Esophagus squamous epithelium (tissue), 5 donors: ENCODE data around the gene S100B. TPM values are rescaled to one million over a fixed set of nuclear protein-coding genes. Genes with fewer than 3 reads are reported as not detected.
A peak's percentile ranks its signal among the peaks of the same experiment; 100 is the strongest.
"Not testable (repeated sequence)": the region's sequence is repeated elsewhere in the genome, so short reads cannot be mapped to it uniquely, and the experiment has no call there.

Experiments
- DNase-seq: peaks from one replicate; lab custom pipeline; 2025; lab: John Stamatoyannopoulos, UW
- H3K27ac ChIP-seq, 4 donors: fragments of 200-600 bp; sonication (generic); one replicate each; pipeline ENCODE4 v1.5.1; 2016 to 2019; ENCODE audit warnings: mild to moderate bottlenecking in 1 of 4
- H3K27me3 ChIP-seq, 4 donors: fragments of 200-600 bp; sonication (generic); 1 replicate in 3 of 4; 2 replicates in 1 of 4; pipeline versions ENCODE4 v1.5.1 to v1.6.0; 2017 to 2021; ENCODE audit warnings: antibody characterized with exemption in 1 of 4
- H3K36me3 ChIP-seq, 3 donors: fragments of 200-600 bp; sonication (generic); one replicate each; pipeline ENCODE4 v1.5.1; 2016 to 2019
- H3K4me1 ChIP-seq, 3 donors: fragments of 200-600 bp; sonication (generic); one replicate each; pipeline ENCODE4 v1.5.1; 2017 to 2019
- H3K4me3 ChIP-seq, 4 donors: fragments of 200-600 bp; sonication (generic); 1 replicate in 3 of 4; 2 replicates in 1 of 4; pipeline ENCODE4 v1.5.1; 2016 to 2019; ENCODE audit warnings: mild to moderate bottlenecking in 2 of 4, moderate library complexity in 1 of 4
- H3K9me3 ChIP-seq, 3 donors: fragments of 200-600 bp; sonication (generic); one replicate each; pipeline ENCODE4 v1.5.1; 2016 to 2019
- POLR2A ChIP-seq, 4 donors: fragments of 450-650 bp; IDR thresholded peaks; one replicate each; pipeline ENCODE4 v1.6.1; 2017; ENCODE audit warnings: antibody characterized with exemption in 4 of 4, mild to moderate bottlenecking in 4 of 4, moderate library complexity in 3 of 4
- WGBS, 2 donors: methylation state at CpG; one replicate each; pipeline ENCODE4 v1.1.5; 2018; 5-methylcytosine and 5-hydroxymethylcytosine counted together
- intact Hi-C: fragments of 100-400 bp; cut with DNase I; formaldehyde crosslinking; loops from one replicate; pipeline ENCODE4 v1.15.0; 2022
- total RNA-seq, 4 donors: library from RNA; depleted of rRNA; stranded (reverse); fragments of >200 nt; gene quantifications; one replicate each; pipeline ENCODE4 v1.1.0, GENCODE V29; 2016
- TF ChIP-seq, protein P1 (sequence below), 6 experiments: fragments of 450-650 bp in 4 of 6; fragments of 200-600 bp in 2 of 6; sonication (generic) in 2 of 6; IDR thresholded peaks; one replicate each; pipeline ENCODE4 v1.5.1; 2016 to 2019; ENCODE audit warnings: antibody characterized with exemption in 6 of 6, mild to moderate bottlenecking in 4 of 6, moderate library complexity in 4 of 6
- donor health status: DM: yes; HTN: yes; CAD: no.

S100B gene
- total RNA-seq, 4 donors from 2014 or later = 0.57 to 14.7 (median 8.2) TPM; not detected in 1

GRCh38 chr21:46635324-46636180, 30.7 kb upstream of the S100B start, which contains the start of gene PRMT2:
PRMT2 (plus strand) TSS chr21:46635674; CDS start chr21:46636952, 1,278 bp downstream.
- Histone ChIP-seq H3K36me3 (peaks cover 0 to 7% (median 0%) of the 10 kb centered on the region in 3 donors), H3K27me3 (peaks cover 0 to 6% (median 0%) of the 10 kb centered on the region in 4 donors), H3K9me3 (no peaks in the 10 kb centered on the region), H3K4me1 (peaks cover 12 to 61% (median 29%) of the 10 kb centered on the region in 3 donors), H3K4me3 (peak within 1 kb of the TSS; percentile 85 to 92 (median 87)), H3K27ac (peak within 1 kb of the TSS; percentile 98 to 100 (median 98))
- peak; percentile 73 for DNase-seq
- 0% methylated on average over 26 to 32 of the region's 90 CpGs for WGBS, 2 donors
- intact Hi-C loops = no loop called here
- TF ChIP-seq, protein P1, sequence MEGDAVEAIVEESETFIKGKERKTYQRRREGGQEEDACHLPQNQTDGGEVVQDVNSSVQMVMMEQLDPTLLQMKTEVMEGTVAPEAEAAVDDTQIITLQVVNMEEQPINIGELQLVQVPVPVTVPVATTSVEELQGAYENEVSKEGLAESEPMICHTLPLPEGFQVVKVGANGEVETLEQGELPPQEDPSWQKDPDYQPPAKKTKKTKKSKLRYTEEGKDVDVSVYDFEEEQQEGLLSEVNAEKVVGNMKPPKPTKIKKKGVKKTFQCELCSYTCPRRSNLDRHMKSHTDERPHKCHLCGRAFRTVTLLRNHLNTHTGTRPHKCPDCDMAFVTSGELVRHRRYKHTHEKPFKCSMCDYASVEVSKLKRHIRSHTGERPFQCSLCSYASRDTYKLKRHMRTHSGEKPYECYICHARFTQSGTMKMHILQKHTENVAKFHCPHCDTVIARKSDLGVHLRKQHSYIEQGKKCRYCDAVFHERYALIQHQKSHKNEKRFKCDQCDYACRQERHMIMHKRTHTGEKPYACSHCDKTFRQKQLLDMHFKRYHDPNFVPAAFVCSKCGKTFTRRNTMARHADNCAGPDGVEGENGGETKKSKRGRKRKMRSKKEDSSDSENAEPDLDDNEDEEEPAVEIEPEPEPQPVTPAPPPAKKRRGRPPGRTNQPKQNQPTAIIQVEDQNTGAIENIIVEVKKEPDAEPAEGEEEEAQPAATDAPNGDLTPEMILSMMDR (IDR thresholded peaks at IDR 0.05) = peak in 2 of 6 experiments; percentile 4 to 53
- peak in 3 of 4 donors; percentile 78 to 96 (median 84) for TF ChIP-seq POLR2A (IDR thresholded peaks at IDR 0.05)

- no peaks in the 10 kb centered on the region for H3K9me3 ChIP-seq
- intact Hi-C loops = no loop called here
- 2 to 6% methylated on average over 4 to 10 of the region's 14 CpGs for WGBS, 2 donors
- DNase-seq = no peak
- peaks cover 0 to 8% (median 0%) of the 10 kb centered on the region in 4 donors for H3K27me3 ChIP-seq
- peaks cover 12 to 59% (median 29%) of the 10 kb centered on the region in 3 donors for H3K4me1 ChIP-seq
- peak overlapping the region; percentile 98 to 100 (median 98) for H3K27ac ChIP-seq
- peak overlapping the region; percentile 85 to 92 (median 87) for H3K4me3 ChIP-seq
- TF ChIP-seq, protein P1 (IDR thresholded peaks at IDR 0.05) = peak in 2 of 6 experiments; percentile 14 to 24
- TF ChIP-seq POLR2A (IDR thresholded peaks at IDR 0.05) = no peak
- peaks cover 0 to 4% (median 0%) of the 10 kb centered on the region in 3 donors for H3K36me3 ChIP-seq
Measured at GRCh38 chr21:46634966-46635323, 30.1 kb upstream of the S100B start.

DNA sequence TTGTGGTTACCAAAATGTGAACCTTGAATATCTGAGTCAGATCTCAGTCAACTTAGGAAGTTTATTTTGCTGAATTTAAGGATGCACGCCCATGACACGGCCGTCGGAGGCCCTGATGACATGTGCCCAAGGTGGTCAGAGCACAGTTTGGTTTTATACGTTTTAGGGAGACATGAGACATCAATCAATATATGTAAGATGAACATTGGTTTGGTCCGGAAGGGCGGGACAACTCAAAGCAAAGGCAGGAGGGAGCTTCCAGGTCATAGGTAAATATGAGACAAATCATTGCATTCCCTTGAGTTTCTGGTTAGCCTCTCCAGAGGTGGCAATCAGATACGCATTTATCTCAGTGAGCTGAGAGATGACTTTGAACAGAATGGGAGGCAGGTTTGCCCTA, 29.5 kb upstream of the S100B start:
- DNase-seq = no peak
- TF ChIP-seq, protein P1 (IDR thresholded peaks at IDR 0.05) = no peak
- TF ChIP-seq POLR2A (IDR thresholded peaks at IDR 0.05) = no peak
- Histone ChIP-seq H3K27me3 (peaks cover 0 to 11% (median 0%) of the 10 kb centered on the region in 4 donors), H3K36me3 (peaks cover 0 to 4% (median 0%) of the 10 kb centered on the region in 3 donors), H3K27ac (peak overlapping the region; percentile 98 to 100 (median 98)), H3K9me3 (no peaks in the 10 kb centered on the region), H3K4me1 (peaks cover 12 to 54% (median 25%) of the 10 kb centered on the region in 3 donors), H3K4me3 (peak overlapping the region in 3 of 4 donors; percentile 85 to 92 (median 87))
- intact Hi-C loops = no loop called here
- 72 to 91% methylated on average over 6 to 8 of the region's 8 CpGs for WGBS, 2 donors

- Histone ChIP-seq H3K27ac (no peak overlapping the region), H3K27me3 (peaks cover 0 to 16% (median 0%) of the 10 kb centered on the region in 4 donors), H3K9me3 (no peaks in the 10 kb centered on the region), H3K4me1 (peaks cover 12 to 45% (median 23%) of the 10 kb centered on the region in 3 donors), H3K36me3 (peaks cover 0 to 4% (median 0%) of the 10 kb centered on the region in 3 donors), H3K4me3 (no peak overlapping the region)
- no peak for TF ChIP-seq POLR2A (IDR thresholded peaks at IDR 0.05)
- TF ChIP-seq, protein P1 (IDR thresholded peaks at IDR 0.05) = no peak
- WGBS, 2 donors = 88% methylated on average over 5 of the region's 5 CpGs
- DNase-seq = no peak
- intact Hi-C loops = no loop called here
Measured at GRCh38 chr21:46633566-46633965, 28.7 kb upstream of the S100B start.

GRCh38 chr21:46630915-46631314, 26.0 kb upstream of the S100B start:
- WGBS, 2 donors = 79 to 87% methylated on average over 2 of the region's 2 CpGs
- H3K36me3 ChIP-seq, intact Hi-C loops, DNase-seq, H3K27ac ChIP-seq, H3K4me3 ChIP-seq: not testable (repeated sequence)
- H3K27me3 ChIP-seq = peaks cover 0 to 16% (median 0%) of the 10 kb centered on the region in 4 donors
- H3K4me1 ChIP-seq = peaks cover 0 to 19% (median 0%) of the 10 kb centered on the region in 3 donors
- H3K9me3 ChIP-seq = peaks cover 0 to 13% (median 3%) of the 10 kb centered on the region in 3 donors
